Ascending aorta (tissue), 2 donors: ENCODE data around the gene HLA-DMA. TPM values are rescaled to one million over a fixed set of nuclear protein-coding genes. Genes with fewer than 3 reads are reported as not detected.

Source experiments
- DNase-seq, 2 donors: peaks; one replicate each; pipeline ENCODE4 v3.0.0-alpha.2; 2019; ENCODE audit warnings: low spot score in 2 of 2
- H3K27ac ChIP-seq, 2 donors: fragments of 200-600 bp; sonication (generic); one replicate each; pipeline ENCODE4 v1.5.1; 2016 to 2017; ENCODE audit warnings: mild to moderate bottlenecking in 1 of 2
- H3K27me3 ChIP-seq: fragments of 200-600 bp; sonication (generic); one replicate; pipeline ENCODE4 v1.5.1; 2017
- H3K36me3 ChIP-seq, 2 donors: fragments of 200-600 bp; sonication (generic); one replicate each; pipeline ENCODE4 v1.5.1; 2016
- H3K4me1 ChIP-seq, 2 donors: fragments of 200-600 bp; sonication (generic); one replicate each; pipeline ENCODE4 v1.5.1; 2016 to 2017; ENCODE audit warnings: mild to moderate bottlenecking in 1 of 2
- H3K4me3 ChIP-seq, 2 donors: fragments of 200-600 bp; sonication (generic); one replicate each; pipeline ENCODE4 v1.5.1; 2016 to 2017; ENCODE audit warnings: mild to moderate bottlenecking in 1 of 2
- H3K9me3 ChIP-seq, 2 donors: fragments of 200-600 bp; sonication (generic); one replicate each; pipeline ENCODE4 v1.5.1; 2016
- intact Hi-C: fragments of 100-400 bp; cut with DNase I; formaldehyde crosslinking; loops from one replicate; pipeline ENCODE4 v1.15.1; 2023
- total RNA-seq: library from RNA; depleted of rRNA; stranded (reverse); fragments of >200 nt; gene quantifications from one replicate; pipeline ENCODE4 v1.1.0, GENCODE V29; 2016
- TF ChIP-seq, protein P1 (sequence below), 3 experiments: fragments of 200-600 bp in 2 of 3; fragments of 450-650 bp in 1 of 3; sonication (generic) in 2 of 3; IDR thresholded peaks; one replicate each; pipeline ENCODE4 v1.5.1; 2016 to 2019; ENCODE audit warnings: antibody characterized with exemption in 3 of 3, mild to moderate bottlenecking in 1 of 3, moderate library complexity in 1 of 3

Gene HLA-DMA
- total RNA-seq, 1 donor from 2014 or later = 28.0 TPM

DNA sequence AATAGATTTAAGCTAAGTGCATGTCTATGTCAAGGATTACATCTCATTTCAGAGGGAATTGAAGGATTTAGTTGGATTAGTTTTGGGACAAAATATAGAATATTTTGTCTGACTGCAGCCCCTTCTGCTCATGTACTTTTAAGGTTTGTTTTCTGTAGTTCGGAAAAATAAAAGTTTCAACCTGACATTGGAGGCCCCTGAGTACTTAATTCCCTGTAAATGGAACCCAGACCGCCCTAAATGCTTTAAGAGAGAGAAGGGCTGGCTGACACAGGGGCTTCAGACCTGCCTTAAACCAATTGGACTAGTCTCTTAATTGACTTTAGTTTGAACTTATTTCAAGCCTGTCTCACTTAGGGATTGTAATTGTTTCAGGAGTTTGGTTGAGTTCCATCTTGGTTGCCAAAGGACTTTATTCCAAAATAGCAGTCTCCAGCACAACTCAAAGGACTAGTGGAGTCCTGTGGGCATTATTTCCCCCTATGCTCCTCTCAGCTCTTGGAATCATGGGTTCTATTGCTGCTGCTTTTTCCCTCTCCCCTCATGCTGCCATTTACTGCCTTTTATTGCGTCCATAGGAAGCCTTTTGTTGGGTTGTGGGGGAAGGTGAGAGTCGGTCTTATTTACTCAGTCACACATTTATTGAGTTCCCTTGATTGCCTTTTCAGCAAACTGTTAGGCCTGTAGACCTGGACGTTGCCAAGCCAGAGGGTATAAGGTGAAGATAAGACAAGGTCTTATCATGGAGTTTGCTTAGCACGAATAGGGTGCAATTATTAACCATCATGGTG lies 30.0 kb upstream of the HLA-DMA start:
- H3K4me3 ChIP-seq = no peak overlapping the region
- TF ChIP-seq, protein P1, sequence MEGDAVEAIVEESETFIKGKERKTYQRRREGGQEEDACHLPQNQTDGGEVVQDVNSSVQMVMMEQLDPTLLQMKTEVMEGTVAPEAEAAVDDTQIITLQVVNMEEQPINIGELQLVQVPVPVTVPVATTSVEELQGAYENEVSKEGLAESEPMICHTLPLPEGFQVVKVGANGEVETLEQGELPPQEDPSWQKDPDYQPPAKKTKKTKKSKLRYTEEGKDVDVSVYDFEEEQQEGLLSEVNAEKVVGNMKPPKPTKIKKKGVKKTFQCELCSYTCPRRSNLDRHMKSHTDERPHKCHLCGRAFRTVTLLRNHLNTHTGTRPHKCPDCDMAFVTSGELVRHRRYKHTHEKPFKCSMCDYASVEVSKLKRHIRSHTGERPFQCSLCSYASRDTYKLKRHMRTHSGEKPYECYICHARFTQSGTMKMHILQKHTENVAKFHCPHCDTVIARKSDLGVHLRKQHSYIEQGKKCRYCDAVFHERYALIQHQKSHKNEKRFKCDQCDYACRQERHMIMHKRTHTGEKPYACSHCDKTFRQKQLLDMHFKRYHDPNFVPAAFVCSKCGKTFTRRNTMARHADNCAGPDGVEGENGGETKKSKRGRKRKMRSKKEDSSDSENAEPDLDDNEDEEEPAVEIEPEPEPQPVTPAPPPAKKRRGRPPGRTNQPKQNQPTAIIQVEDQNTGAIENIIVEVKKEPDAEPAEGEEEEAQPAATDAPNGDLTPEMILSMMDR (IDR thresholded peaks at IDR 0.05) = no peak
- intact Hi-C loops = no loop called here
- no peaks in the 10 kb centered on the region for H3K9me3 ChIP-seq
- DNase-seq = no peak
- H3K27ac ChIP-seq = peak overlapping the region in 1 of 2 donors; percentile 12
- H3K36me3 ChIP-seq = peaks cover 42 to 43% of the 10 kb centered on the region in 2 donors
- H3K4me1 ChIP-seq = peaks cover 0 to 6% of the 10 kb centered on the region in 2 donors
- no peaks in the 10 kb centered on the region for H3K27me3 ChIP-seq

DNA sequence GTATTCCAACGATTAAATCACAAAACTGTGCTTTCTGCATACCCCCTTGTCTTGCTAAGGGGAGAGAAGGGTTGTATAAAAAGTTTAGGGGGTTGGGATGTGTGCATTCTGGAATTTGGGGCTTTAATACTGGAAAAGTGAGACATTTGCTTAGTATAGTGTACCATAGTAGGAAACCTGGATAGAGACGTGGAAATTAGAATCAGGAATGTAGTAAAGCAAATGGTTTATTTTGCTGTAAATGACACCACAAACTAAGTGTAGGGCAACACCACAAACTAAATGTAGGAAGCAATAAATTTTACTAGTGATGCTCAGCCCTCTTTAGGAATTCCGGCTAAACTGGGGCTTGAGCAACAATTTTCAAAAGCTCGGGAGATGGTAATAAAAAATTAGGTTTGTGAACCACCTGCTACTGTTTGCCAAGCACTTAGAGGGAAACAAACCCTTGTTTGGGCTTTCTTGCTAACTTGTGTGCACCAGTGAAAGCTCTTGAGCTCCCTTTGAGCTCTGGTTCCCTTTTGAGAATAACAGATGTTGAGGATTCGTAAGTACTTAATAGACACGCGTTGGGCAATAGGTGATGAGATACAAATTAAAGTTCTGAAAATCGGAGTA lies 29.3 kb upstream of the HLA-DMA start:
- H3K4me1 ChIP-seq = peaks cover 0 to 8% of the 10 kb centered on the region in 2 donors
- peaks cover 49 to 50% of the 10 kb centered on the region in 2 donors for H3K36me3 ChIP-seq
- intact Hi-C loops = no loop called here
- no peaks in the 10 kb centered on the region for H3K27me3 ChIP-seq
- TF ChIP-seq, protein P1 (IDR thresholded peaks at IDR 0.05) = no peak
- no peak overlapping the region for H3K4me3 ChIP-seq
- DNase-seq = no peak
- H3K27ac ChIP-seq = no peak overlapping the region
- H3K9me3 ChIP-seq = no peaks in the 10 kb centered on the region

DNA sequence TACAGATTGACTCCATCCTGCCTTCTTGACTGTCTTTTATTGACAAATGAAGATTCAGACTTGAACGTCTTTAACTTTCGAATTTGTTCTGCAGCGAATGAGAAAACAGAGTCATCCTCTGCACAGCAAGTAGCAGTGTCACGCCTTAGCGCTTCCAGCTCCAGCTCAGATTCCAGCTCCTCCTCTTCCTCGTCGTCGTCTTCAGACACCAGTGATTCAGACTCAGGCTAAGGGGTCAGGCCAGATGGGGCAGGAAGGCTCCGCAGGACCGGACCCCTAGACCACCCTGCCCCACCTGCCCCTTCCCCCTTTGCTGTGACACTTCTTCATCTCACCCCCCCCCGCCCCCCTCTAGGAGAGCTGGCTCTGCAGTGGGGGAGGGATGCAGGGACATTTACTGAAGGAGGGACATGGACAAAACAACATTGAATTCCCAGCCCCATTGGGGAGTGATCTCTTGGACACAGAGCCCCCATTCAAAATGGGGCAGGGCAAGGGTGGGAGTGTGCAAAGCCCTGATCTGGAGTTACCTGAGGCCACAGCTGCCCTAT lies 27.7 kb upstream of the HLA-DMA start:
- H3K36me3 ChIP-seq = peaks cover 65 to 66% of the 10 kb centered on the region in 2 donors

DNA sequence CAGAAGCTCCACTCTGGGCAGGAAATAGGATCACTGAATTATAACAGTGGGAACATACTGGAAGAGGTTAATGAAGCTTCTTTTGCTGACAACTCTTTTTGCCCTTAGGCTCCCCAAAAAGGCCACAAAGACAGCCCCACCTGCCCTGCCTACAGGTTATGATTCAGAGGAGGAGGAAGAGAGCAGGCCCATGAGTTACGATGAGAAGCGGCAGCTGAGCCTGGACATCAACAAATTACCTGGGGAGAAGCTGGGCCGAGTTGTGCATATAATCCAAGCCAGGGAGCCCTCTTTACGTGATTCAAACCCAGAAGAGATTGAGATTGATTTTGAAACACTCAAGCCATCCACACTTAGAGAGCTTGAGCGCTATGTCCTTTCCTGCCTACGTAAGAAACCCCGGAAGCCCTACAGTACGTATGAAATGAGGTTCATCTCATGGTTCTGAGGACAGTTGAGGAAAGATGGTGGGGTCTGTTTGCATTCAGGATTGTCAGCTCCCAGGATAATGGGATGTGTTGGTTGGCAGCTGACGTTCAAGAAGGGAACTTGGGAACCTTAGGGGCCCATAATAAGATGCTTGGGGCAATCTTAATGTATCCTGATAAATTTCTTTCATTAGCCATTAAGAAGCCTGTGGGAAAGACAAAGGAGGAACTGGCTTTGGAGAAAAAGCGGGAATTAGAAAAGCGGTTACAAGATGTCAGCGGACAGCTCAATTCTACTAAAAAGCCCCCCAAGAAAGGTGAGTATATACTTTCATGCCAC lies 27.0 kb upstream of the HLA-DMA start:
- peaks cover 71 to 72% of the 10 kb centered on the region in 2 donors for H3K36me3 ChIP-seq
- H3K9me3 ChIP-seq = no peaks in the 10 kb centered on the region
- H3K27me3 ChIP-seq = no peaks in the 10 kb centered on the region
- intact Hi-C loops = loop anchor here (10.0 kb wide), 3 partner anchors 435 to 1355 kb away; partner anchors contain the start of genes CUTA, HSPA1A, HSPA1L and PHF1
- no peak for DNase-seq
- TF ChIP-seq, protein P1 (IDR thresholded peaks at IDR 0.05) = no peak
- H3K27ac ChIP-seq = no peak overlapping the region
- peaks cover 3 to 27% of the 10 kb centered on the region in 2 donors for H3K4me1 ChIP-seq
- H3K4me3 ChIP-seq = no peak overlapping the region

More for the DNA sequence above, 27.7 kb upstream of the HLA-DMA start:
- H3K27me3 ChIP-seq = no peaks in the 10 kb centered on the region
- H3K4me3 ChIP-seq = no peak overlapping the region
- peaks cover 3 to 20% of the 10 kb centered on the region in 2 donors for H3K4me1 ChIP-seq
- H3K9me3 ChIP-seq = no peaks in the 10 kb centered on the region
- TF ChIP-seq, protein P1 (IDR thresholded peaks at IDR 0.05) = no peak
- intact Hi-C loops = no loop called here
- no peak overlapping the region for H3K27ac ChIP-seq
- no peak for DNase-seq

DNA sequence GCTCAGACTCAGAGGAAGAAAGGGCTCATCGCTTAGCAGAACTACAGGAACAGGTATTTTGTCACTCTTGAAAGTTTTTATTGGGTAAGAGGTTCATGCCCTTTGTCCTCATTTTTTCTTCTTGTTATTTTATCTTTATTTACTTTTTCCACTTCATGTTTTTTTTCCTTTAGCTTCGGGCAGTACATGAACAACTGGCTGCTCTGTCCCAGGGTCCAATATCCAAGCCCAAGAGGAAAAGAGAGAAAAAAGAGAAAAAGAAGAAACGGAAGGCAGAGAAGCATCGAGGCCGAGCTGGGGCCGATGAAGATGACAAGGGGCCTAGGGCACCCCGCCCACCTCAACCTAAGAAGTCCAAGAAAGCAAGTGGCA lies 25.0 kb upstream of the HLA-DMA start:
- H3K9me3 ChIP-seq = no peaks in the 10 kb centered on the region
- peaks cover 3 to 31% of the 10 kb centered on the region in 2 donors for H3K4me1 ChIP-seq
- H3K4me3 ChIP-seq = no peak overlapping the region
- peaks cover 76 to 87% of the 10 kb centered on the region in 2 donors for H3K36me3 ChIP-seq
- intact Hi-C loops = loop anchor here (10.0 kb wide), 3 partner anchors 437 to 1353 kb away; partner anchors contain the start of genes CUTA, HSPA1A, HSPA1L and PHF1
- peak overlapping the region in 1 of 2 donors; percentile 33 for H3K27ac ChIP-seq
- H3K27me3 ChIP-seq = no peaks in the 10 kb centered on the region
- TF ChIP-seq, protein P1 (IDR thresholded peaks at IDR 0.05) = no peak
- no peak for DNase-seq
